SIG-M5 treated with dmso at 0.1 percent for 504 hours (cell line): ENCODE measurements around the gene XKR8.
"Not testable (repeated sequence)": the region's sequence is repeated elsewhere in the genome, so short reads cannot be mapped to it uniquely, and the experiment has no call there.

Experiments
- DNase-seq: peaks from one replicate; lab custom pipeline; 2025; ENCODE audit not compliant: unreplicated experiment; lab: John Stamatoyannopoulos, UW

XKR8 gene

DNA sequence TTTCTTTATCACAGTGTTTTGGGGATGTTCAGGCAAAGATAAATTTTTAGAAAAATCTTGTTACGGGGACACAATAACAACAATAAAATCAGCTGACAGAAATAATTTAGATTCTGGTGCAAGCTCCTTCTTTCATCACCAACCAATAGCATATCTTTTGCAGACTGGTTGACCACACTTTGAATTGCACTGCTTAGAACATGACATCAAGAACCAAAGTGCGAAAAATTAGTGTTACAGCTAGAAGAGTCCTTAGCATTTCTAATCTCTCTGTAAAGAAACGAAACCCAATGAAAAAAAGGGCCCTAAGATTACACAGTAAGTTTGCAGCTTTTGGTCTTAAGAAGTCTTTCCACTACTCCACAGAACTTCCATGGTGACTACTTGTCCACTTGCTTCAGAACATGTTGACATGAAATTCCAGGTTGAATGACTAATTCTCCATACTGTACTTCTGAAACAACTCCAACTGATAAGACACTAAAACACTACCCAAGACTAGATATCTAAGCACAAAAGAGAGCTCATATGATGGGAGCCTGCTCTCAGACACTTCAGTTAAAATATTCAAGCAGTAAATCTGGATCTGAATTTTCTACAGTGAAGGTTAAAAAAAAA, 31.3 kb downstream of the XKR8 start:
- DNase-seq = no peak

DNA sequence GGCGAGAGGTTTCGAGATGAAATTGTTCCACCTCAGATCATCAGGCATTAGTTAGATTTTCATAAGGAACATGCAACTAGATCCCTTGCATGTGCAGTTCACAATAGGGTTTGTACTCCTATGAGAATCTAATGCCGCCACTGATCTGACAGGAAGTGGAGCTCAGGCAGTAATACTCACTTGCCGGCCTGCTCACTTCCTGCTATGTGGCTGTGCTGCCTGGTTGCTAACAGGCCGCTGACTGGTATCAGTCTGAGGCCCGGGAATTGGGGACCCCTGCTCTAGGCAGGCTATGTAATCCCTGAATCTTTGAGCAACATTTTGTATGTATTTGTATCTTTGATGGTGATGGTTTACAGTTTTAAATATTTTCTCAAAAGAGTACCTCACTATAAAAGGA, 32.5 kb downstream of the XKR8 start:
- no peak for DNase-seq

DNA sequence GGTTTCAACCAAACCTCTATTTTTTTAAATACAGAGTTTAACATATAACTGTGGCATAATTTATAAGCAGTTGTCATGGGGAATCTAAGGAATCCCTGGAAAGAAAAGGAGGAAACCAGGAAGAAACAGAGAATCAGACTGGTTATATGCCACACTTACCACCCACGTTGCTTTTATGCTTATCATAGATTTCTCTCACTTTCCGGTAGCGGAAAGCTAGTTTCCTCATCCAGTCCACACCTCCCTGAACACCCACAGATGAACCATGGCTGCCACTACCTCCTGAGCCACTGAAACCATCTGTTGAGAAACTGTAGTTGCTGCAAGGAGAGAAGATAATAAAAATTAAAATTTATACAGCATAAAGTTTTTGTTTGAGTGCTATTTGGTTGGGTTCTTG, 33.5 kb downstream of the XKR8 start:
- no peak for DNase-seq

DNA sequence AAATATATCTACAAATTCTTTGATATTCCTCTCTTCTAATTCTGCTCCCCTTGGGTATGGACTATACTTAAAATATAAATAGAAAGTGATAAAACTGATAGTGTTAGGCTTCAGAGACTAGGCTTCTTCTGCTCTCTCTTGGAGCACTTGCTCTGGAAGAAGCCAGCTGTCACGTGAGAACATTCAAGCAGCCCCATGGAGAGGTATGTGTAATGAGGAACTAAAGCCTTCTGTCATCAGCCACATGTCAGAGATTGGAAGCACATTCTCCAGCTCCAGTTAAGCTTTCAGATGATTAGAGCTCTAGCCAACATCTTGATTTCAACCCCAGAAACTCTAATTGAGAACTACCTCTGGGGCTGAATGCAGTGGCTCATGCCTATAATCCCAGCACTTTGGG, 34.3 kb downstream of the XKR8 start:
- peak; percentile 18 for DNase-seq

DNA sequence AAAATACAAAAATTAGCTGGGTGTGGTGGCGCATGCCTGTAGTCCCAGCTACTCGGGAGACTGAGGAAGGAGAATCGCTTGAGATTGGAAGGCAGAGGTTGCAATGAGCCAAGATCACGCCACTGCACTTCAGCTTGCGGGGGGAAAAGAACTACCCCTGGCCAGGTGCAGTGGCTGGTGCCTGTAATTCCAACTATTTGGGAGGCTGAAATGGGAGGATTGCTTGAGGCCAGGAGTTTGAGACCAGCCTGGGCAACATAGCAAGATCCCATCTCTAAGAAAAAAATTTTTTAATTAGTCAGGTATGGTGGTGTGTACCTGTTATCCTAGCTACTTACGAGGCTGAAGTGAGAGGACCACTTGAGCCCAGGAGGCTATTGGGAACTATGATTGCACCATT, 34.8 kb downstream of the XKR8 start:
- DNase-seq = not testable (repeated sequence)

DNA sequence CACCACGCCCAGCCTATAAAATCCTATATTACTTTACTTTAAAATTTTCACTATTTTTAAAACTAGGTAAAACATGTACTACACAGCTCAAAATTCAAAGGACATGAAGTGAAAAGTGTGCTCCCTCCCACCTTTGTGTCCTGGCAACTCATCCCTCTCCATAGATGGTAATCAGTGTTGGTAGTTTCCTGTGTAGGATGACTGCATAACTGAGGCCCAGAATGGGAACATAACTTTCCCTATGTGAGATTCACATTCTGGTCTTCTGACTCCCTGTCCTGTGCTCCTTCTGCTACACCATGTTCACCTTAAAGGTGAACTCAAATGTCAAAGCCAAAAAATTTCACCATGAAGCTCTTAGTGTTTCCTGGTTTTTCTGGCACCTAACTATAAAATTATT, 39.3 kb downstream of the XKR8 start:
- DNase-seq = no peak

DNA sequence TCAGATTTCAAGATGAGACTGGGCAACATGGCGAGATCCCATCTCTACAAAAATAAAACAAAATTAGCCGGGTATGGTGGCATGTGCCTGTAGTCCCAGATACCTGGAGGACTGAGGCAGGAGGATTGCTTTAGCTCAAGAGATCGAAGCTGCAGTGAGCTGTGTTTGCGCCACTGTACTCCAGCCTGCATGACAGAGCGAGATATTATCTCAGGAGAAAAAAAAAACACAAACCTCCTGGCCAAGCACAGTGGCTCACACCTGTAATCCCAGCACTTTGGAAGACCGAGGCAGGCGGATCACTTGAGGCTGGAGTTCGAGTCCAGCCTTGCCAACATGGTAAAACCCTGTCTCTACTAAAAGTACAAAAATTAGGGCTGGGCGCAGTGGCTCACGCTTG, 42.8 kb downstream of the XKR8 start:
- no peak for DNase-seq

DNA sequence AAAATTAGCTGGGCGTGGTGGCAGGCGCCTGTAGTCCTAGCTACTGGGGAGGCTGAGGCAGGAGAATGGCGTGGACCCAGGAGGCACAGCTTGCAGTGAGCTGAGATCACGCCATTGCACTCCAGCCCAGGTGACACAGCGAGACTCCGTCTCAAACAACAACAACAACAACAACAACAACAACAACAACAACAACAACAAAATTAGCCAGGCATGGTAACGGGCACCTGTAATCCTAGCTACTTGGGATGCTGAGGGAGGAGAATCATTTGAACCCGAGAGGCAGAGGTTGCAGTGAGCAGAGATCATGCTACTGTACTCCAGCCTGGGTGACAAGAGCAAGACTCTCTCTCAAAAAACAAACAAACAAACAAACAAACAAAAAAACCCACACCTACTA, 43.3 kb downstream of the XKR8 start:
- not testable (repeated sequence) for DNase-seq

DNA sequence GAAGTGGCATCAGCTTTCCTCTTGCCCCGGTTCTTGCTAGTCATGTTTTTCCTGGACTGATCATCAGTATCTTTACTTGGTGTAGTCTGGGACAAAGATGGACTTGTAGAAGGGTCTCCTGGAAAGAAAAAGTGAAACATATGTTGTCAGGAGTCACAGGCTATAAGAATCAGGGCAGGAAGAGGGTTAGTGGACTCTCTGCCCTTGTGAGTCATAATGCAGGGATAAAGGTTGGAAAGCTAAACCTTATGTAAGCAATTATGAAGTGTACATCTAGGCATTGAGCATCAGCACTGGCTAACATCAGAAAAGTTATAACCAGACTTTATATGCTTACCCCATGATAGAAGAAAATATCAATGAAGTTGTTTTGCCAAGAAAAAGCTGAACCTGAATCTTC, 51.2 kb downstream of the XKR8 start:
- no peak for DNase-seq
